Sigmoid colon (tissue), 4 donors: Measurements from ENCODE around the gene TIMP3.
A peak's percentile ranks its signal among the peaks of the same experiment; 100 is the strongest.

Experiments used
- EP300 ChIP-seq, 4 donors: sonication (generic); formaldehyde crosslinking; IDR thresholded peaks; one replicate each; pipeline ENCODE4 v1.6.1; 2017; ENCODE audit warnings: antibody characterized with exemption in 4 of 4
- POLR2A ChIP-seq, 2 donors: fragments of 450-650 bp; IDR thresholded peaks; one replicate each; pipeline ENCODE4 v1.6.1; 2016; ENCODE audit warnings: antibody characterized with exemption in 2 of 2, mild to moderate bottlenecking in 2 of 2, moderate library complexity in 2 of 2
- POLR2AphosphoS5 ChIP-seq, 4 donors: sonication (generic); formaldehyde crosslinking; IDR thresholded peaks; one replicate each; pipeline ENCODE4 v1.6.1; 2017; ENCODE audit warnings: antibody characterized with exemption in 4 of 4
- TF ChIP-seq, protein P1 (sequence below), 4 experiments: fragments of 450-650 bp in 3 of 4; fragments of 200-600 bp in 1 of 4; IDR thresholded peaks; one replicate each; pipeline ENCODE4 v1.5.1; 2016 to 2019; ENCODE audit warnings: antibody characterized with exemption in 4 of 4, mild to moderate bottlenecking in 3 of 4, moderate library complexity in 2 of 4

DNA sequence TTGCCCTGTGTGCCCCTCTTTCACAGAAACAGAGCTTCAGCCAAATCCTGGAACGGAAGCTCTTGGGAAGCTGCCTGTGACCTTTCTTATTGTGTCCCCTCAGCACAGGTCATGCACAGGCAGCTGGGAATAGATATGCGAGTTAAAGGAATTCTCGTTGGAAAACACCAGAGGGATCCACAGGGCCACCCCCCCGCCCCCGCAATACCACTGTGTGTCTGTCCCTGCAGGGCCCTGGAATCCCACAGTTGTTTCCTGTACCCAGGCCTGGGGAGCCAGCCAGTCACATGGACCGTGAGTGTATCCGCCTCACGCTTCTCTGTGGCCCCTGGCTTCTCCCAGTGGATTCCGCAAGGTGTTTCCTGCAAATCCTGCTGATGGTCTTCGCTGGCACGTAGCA, 29.0 kb downstream of the TIMP3 start:
- TF ChIP-seq, protein P1, sequence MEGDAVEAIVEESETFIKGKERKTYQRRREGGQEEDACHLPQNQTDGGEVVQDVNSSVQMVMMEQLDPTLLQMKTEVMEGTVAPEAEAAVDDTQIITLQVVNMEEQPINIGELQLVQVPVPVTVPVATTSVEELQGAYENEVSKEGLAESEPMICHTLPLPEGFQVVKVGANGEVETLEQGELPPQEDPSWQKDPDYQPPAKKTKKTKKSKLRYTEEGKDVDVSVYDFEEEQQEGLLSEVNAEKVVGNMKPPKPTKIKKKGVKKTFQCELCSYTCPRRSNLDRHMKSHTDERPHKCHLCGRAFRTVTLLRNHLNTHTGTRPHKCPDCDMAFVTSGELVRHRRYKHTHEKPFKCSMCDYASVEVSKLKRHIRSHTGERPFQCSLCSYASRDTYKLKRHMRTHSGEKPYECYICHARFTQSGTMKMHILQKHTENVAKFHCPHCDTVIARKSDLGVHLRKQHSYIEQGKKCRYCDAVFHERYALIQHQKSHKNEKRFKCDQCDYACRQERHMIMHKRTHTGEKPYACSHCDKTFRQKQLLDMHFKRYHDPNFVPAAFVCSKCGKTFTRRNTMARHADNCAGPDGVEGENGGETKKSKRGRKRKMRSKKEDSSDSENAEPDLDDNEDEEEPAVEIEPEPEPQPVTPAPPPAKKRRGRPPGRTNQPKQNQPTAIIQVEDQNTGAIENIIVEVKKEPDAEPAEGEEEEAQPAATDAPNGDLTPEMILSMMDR (IDR thresholded peaks at IDR 0.05), result no peak
- TF ChIP-seq POLR2AphosphoS5 (IDR thresholded peaks at IDR 0.05) (peak; percentile 6 to 35 (median 30)), POLR2A (IDR thresholded peaks at IDR 0.05) (no peak), EP300 (IDR thresholded peaks at IDR 0.05) (no peak)
